Subcutaneous abdominal adipose tissue (tissue), 5 donors: ENCODE measurements around the gene IQSEC3.

Source experiments
- H3K27ac ChIP-seq: one replicate; pipeline ENCODE4 v1.7.0; 2013; ENCODE audit warnings: low read depth, mild to moderate bottlenecking, inconsistent platforms, low read length, moderate library complexity
- H3K27me3 ChIP-seq, 5 donors: one replicate each; pipeline ENCODE4 v1.7.0; 2013; ENCODE audit warnings: low read length in 5 of 5, inconsistent platforms in 1 of 5; ENCODE audit not compliant: control insufficient read depth in 5 of 5, insufficient read depth in 4 of 5
- H3K36me3 ChIP-seq, 5 donors: one replicate each; pipeline ENCODE4 v1.7.0; 2013; ENCODE audit warnings: low read length in 5 of 5; ENCODE audit not compliant: control insufficient read depth in 5 of 5, insufficient read depth in 5 of 5
- H3K4me1 ChIP-seq, 5 donors: one replicate each; pipeline ENCODE4 v1.7.0; 2013; ENCODE audit warnings: low read length in 5 of 5, mild to moderate bottlenecking in 3 of 5, moderate library complexity in 1 of 5; ENCODE audit not compliant: control insufficient read depth in 5 of 5, insufficient read depth in 5 of 5
- H3K4me3 ChIP-seq, 5 donors: one replicate each; pipeline ENCODE4 v1.7.0; 2013; ENCODE audit warnings: low read length in 5 of 5, low read depth in 1 of 5
- H3K9ac ChIP-seq, 5 donors: one replicate each; pipeline ENCODE4 v1.7.0; 2013; ENCODE audit warnings: low read length in 5 of 5, mild to moderate bottlenecking in 4 of 5, moderate library complexity in 3 of 5
- H3K9me3 ChIP-seq, 5 donors: one replicate each; pipeline ENCODE4 v1.7.0; 2013; ENCODE audit warnings: low read length in 5 of 5; ENCODE audit not compliant: control insufficient read depth in 5 of 5
- donor health status: healthy.
- donor health status: healthy.
- donor health status: healthy.
- donor health status: healthy.
- donor health status: healthy.

The IQSEC3 gene

GRCh38 chr12:201361-201760 is 134.8 kb downstream of the IQSEC3 start:
- Histone ChIP-seq H3K27me3 (peaks cover 0 to 24% (median 18%) of the 10 kb centered on the region in 5 donors), H3K4me1 (peaks cover 0 to 13% (median 9%) of the 10 kb centered on the region in 5 donors), H3K4me3 (no peak overlapping the region), H3K27ac (no peak overlapping the region), H3K9ac (no peak overlapping the region), H3K9me3 (no peaks in the 10 kb centered on the region), H3K36me3 (no peaks in the 10 kb centered on the region)

DNA sequence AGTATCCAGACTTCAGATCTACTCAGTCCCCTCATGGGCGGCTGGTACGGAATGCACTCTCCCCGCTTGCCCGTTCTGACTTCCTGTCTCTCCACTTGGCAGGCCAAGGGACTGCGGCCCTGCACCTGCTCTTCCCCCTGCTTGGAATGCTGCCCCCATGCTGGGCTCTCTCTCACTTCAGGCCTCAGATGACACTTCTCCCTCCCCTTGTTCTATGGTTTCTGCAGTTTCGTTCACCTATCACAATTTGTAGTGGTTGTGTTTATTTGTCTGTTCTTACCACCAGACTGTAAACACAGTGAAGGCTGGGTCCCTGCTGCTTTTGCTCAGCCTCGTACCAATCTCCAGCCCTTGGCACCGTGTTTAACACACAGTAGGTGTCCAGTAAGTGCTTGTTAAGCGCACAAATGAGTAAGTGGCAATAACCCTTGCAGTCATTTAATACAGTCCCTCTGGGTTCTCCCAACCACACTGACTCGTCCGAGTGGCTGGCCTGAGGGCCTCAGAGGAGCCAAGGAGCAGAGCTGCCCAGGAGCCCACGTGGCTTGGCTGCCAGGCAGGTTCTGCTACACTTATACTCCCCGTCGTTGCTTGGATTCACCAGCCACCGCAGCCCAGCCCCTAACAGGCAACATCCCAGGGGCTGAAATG is 135.6 kb downstream of the IQSEC3 start:
- H3K36me3 ChIP-seq = no peaks in the 10 kb centered on the region
- no peak overlapping the region for H3K27ac ChIP-seq
- H3K9ac ChIP-seq = no peak overlapping the region
- H3K4me1 ChIP-seq = peaks cover 0 to 13% (median 9%) of the 10 kb centered on the region in 5 donors
- H3K9me3 ChIP-seq = no peaks in the 10 kb centered on the region
- no peak overlapping the region for H3K4me3 ChIP-seq
- H3K27me3 ChIP-seq = peaks cover 0 to 32% (median 19%) of the 10 kb centered on the region in 5 donors

DNA sequence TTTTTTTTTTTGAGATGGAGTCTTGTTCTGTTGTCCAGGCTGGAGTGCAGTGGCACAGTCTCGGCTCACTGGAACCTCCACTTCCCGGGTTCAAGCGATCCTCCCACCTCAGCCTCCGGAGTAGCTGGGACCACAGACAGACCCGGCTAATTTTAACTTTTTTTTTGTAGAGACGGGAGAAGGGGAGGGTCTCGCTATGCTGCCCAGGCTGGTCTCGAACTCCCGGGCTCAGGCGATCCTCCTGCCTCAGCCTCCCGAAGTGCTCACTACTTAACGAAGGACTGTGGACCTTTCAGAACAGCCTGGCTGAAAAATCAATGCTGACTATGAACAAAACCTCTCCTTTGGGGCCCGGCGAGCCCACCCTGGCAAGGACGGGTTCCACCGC is 136.5 kb downstream of the IQSEC3 start:
- Histone ChIP-seq H3K9ac (no peak overlapping the region), H3K4me1 (peaks cover 0 to 13% (median 9%) of the 10 kb centered on the region in 5 donors), H3K9me3 (no peaks in the 10 kb centered on the region), H3K36me3 (no peaks in the 10 kb centered on the region), H3K27ac (no peak overlapping the region), H3K27me3 (peaks cover 4 to 32% (median 19%) of the 10 kb centered on the region in 5 donors), H3K4me3 (peak overlapping the region in 4 of 5 donors; percentile 56 to 68 (median 60))

- Histone ChIP-seq H3K4me1 (peaks cover 0 to 13% (median 9%) of the 10 kb centered on the region in 5 donors), H3K9ac (peak overlapping the region in 1 of 5 donors; percentile 30), H3K9me3 (no peaks in the 10 kb centered on the region), H3K27ac (no peak overlapping the region), H3K4me3 (peak overlapping the region in 4 of 5 donors; percentile 56 to 68 (median 60)), H3K36me3 (no peaks in the 10 kb centered on the region), H3K27me3 (peaks cover 4 to 32% (median 19%) of the 10 kb centered on the region in 5 donors)
Observed at GRCh38 chr12:203462-204260, 137.1 kb downstream of the IQSEC3 start.

DNA sequence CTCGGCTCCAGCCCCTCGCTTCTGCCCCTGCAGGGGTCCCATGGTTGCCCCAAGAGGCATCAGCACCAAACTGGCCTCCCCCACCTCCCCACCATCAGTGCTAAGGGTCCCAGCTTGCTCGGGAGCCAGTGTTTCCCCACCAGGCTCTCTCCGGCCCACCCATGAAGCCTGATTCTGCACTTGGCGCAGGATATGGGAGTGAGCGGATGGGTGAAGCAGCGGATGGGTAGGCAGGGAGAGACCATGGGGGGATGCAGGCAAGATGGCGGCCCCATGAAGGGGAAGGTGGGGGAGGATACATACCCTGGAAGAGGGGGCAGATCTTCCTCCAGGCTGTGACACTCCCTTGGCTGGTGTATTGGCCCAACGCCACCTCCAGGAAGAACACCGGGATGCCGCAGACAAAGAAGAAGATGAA is 137.7 kb downstream of the IQSEC3 start:
- peaks cover 0 to 13% (median 9%) of the 10 kb centered on the region in 5 donors for H3K4me1 ChIP-seq
- H3K9ac ChIP-seq = no peak overlapping the region
- no peaks in the 10 kb centered on the region for H3K9me3 ChIP-seq
- H3K27me3 ChIP-seq = peaks cover 4 to 32% (median 19%) of the 10 kb centered on the region in 5 donors
- H3K36me3 ChIP-seq = no peaks in the 10 kb centered on the region
- H3K27ac ChIP-seq = no peak overlapping the region
- H3K4me3 ChIP-seq = peak overlapping the region in 4 of 5 donors; percentile 56 to 68 (median 60)

DNA sequence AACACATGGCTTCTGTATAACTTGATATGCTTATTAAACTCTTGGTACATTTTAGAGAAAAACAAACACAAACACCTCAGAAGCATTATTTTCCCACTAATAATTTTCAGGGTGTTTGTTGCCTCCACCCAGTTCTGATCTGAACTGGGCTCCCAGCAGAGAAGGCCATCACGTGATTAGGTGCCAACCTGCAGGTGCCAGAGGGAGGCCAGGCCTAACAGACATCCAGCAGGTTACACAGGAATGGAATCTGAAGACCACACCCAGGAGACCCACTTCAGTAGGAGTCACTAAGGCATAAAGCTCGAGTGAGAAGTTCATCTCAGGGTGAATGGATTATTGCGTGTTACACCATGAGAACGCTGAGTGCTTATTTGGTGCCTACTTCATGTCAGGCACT is 138.5 kb downstream of the IQSEC3 start:
- Histone ChIP-seq H3K4me1 (peaks cover 0 to 13% (median 8%) of the 10 kb centered on the region in 5 donors), H3K27me3 (peaks cover 11 to 35% (median 22%) of the 10 kb centered on the region in 5 donors), H3K4me3 (no peak overlapping the region), H3K9ac (no peak overlapping the region), H3K9me3 (no peaks in the 10 kb centered on the region), H3K27ac (no peak overlapping the region), H3K36me3 (no peaks in the 10 kb centered on the region)

DNA sequence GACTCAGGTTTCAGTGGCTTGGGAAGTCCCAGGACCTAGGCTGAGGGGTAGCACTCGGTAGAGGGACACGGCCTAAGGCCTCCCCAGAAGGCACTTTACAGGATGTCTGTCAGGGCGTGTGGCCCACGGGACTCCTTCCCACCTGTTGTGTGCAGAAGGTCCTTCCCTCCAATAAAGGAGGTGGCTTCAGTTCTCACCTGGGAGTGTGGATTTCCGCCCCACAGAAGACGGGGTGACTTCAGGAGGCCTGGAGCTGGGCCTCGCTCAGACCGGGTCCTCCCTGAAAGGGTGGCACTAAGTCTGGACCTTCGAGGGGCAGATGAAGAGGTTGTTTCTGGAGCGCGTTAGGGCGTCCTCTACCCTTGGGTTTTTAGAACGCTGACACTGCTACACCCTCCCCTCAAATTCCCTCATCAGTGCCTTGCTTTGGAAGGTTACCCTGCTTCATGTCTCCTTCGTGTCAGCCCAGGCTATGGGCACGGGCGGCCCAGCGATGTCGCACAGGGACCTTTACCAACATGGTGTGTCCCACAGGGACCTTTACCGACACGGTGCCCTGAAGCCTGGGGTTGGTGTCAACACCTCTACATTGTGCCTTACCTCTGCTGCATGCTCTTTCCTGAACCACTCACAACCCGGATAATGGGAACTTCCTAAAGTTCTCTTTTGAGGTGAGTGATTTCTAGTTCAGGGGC is 140.3 kb downstream of the IQSEC3 start:
- Histone ChIP-seq H3K27me3 (peaks cover 10 to 40% (median 24%) of the 10 kb centered on the region in 5 donors), H3K36me3 (no peaks in the 10 kb centered on the region)

DNA sequence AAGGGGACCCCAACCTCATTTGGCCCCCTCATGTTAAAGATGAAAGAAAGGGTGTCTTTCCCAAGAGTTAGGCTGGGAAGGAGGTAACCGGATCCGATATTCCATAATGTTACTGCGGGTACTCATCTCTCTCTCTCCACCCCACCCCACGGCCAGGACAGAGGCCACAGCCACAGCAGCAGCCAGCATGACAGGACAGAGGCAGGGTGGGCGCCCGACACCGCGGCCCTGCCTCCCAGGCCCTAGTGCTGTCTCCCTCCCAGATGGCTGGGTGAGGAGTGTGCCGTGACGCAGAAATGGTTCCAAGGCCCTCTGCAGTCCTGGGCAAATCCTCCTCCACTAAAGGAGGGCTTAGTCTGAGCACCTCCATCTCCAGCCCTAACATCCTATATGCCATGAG is 141.2 kb downstream of the IQSEC3 start:
- Histone ChIP-seq H3K4me1 (peaks cover 0 to 15% (median 11%) of the 10 kb centered on the region in 5 donors), H3K9ac (no peak overlapping the region), H3K36me3 (no peaks in the 10 kb centered on the region), H3K4me3 (no peak overlapping the region), H3K27me3 (peaks cover 10 to 41% (median 24%) of the 10 kb centered on the region in 5 donors), H3K27ac (no peak overlapping the region), H3K9me3 (no peaks in the 10 kb centered on the region)

More for the DNA sequence above, 140.3 kb downstream of the IQSEC3 start:
- H3K27ac ChIP-seq = no peak overlapping the region
- no peaks in the 10 kb centered on the region for H3K9me3 ChIP-seq
- H3K4me1 ChIP-seq = peaks cover 0 to 13% (median 8%) of the 10 kb centered on the region in 5 donors
- no peak overlapping the region for H3K4me3 ChIP-seq
- no peak overlapping the region for H3K9ac ChIP-seq

- Histone ChIP-seq H3K9me3 (no peaks in the 10 kb centered on the region), H3K27me3 (peaks cover 18 to 50% (median 24%) of the 10 kb centered on the region in 5 donors), H3K9ac (no peak overlapping the region), H3K4me3 (no peak overlapping the region), H3K4me1 (peaks cover 0 to 20% (median 19%) of the 10 kb centered on the region in 5 donors), H3K27ac (no peak overlapping the region), H3K36me3 (no peaks in the 10 kb centered on the region)
Observed at GRCh38 chr12:208813-209212, 142.2 kb downstream of the IQSEC3 start.
